Cerebellar cortex (tissue), 1 donor: ENCODE data around the gene INSYN1.

Source experiments
- DNase-seq: peaks from one replicate; pipeline ENCODE4 v3.0.0-alpha.2; 2015; ENCODE audit warnings: low spot score

INSYN1 gene

GRCh38 chr15:73687351-73687750 lies 65.8 kb downstream of the INSYN1 start:
- no peak for DNase-seq

- DNase-seq, result no peak
Measured at GRCh38 chr15:73686781-73687256, 66.3 kb downstream of the INSYN1 start.

DNA sequence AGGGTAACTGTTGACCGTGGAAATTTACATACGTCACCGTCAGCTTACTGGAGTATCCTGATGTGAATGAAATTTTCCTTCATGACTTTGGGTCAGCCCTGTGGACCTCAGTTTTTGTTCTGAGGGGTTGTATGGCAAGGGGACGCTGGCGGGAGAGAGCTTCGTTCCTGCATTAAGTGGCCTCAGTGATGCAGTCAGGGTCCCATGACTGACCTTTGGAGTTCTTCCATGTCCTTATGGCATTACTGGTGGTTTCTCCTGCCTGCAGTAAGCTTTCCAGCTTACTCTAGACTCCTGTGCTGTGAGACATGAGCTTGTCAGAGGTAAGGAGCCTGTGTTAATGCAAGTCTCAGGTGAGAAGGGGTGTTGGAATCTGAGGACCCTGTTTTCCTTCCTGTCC lies 67.2 kb downstream of the INSYN1 start:
- DNase-seq, result no peak
